NCI-H446 (cell line): ENCODE measurements around the gene ARHGEF12.

Experiments
- DNase-seq, 2 experiments: peaks; one replicate each; lab custom pipeline; 2025; lab: John Stamatoyannopoulos, UW

ARHGEF12 gene

DNA sequence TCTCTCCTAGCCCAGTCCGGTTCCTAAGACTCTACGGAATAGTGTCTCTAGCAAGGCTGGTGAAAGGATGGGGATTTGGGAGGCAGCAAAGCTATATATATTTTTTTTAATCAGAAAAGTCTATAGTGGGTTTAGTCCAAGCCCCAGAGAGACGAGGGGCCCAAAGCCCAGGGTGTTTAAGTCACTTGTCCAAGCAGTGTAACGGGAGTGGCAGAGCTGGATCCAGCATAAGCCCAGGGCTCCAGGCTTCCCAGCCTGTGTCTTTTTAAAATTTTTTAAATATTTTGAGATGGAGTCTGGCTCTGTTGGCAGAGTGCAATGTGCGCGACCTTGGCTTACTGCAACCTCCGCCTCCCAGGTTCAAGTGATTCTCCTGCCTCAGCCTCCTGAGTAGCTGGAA is 182.1 kb downstream of the ARHGEF12 start:
- no peak for DNase-seq

DNA sequence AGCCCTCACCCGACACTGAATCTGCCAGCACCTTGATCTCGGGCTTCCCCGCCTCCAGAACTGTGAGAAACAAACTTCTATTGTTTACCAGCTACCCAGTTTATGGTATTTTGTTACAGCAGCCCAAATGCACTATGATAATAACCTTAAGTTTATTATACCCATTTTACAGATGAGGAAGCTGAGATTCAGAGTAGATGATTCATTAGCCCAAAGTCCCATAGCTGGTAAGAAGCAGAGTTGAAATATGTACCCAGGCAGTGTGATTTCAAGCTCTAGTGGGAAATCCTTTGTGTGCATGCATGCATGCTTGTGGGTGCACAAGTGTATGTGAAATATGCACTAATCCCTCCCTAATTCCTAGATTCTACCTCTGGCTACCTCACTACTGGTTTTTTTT is 183.3 kb downstream of the ARHGEF12 start:
- DNase-seq, result no peak

DNA sequence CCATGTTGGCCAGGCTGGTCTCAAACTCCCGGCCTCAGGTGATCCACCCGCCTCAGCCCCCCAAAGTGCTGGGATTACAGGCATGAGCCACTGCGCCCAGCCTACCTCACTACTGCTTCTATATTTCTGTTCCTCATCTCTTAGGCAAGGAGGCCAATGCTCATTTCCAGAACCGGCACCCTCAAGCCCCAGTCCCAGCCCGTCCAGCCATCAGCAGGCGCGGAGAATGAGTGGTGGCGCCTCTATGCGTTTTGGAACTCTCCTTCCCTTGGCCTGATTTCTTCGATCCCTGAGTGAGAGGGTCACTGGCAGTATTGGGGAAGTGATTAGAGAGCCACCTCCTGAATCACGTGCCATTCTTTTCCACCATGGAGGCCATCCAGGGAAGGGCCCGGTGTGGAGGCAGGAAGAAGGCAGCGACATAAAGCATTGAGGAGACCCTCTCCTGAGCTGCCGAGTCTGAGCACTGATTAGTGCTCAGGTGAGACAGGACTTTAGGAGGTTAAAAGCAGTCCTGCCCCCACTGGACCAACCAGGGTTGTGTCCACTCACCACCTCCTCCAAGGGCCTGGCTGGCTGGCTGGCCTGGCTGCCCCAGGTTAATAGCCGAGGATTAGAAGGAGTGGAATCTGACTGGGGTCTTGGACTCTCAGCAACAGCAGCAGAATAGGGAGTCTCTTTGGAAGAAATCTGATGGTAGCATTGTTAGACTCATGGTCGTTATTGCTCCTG is 184.0 kb downstream of the ARHGEF12 start:
- no peak for DNase-seq

DNA sequence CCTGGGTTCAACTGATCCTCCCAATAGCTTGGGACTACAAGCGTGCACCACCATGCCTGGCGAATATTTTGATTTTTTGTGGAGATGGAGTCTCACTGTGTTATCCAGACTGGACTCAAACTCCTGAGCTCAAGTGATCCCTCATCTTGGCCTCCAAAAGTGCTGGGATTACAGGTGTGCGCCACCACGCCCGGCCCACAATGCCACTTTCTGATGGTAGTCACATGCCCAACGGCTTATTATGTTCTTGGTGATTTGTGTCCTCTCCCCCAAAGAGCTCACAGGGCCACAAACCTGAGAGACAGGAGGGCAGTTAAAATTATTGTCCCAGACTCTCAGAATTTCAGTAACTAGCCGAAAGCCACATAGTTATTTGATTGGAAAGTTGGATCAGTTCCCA is 185.0 kb downstream of the ARHGEF12 start:
- DNase-seq, result no peak

DNA sequence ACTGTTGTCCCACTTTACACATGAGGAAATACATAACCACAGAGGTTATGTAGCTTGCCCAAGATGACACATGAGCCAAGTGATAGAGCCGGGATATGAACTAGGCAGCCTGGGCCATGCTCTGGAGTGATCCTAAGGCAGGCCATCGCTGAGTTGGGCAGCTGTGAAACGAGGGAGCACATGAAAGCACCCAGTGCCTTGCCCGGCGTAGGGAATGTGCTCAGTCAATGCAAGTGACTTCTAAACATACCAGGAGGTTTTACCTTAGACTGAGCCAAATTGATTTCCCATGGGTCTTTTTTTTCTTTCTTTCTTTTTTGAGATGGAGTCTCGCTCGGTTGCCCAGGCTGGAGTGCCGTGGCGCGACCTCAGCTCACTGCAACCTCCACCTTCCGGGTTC is 185.8 kb downstream of the ARHGEF12 start:
- DNase-seq, result no peak

DNA sequence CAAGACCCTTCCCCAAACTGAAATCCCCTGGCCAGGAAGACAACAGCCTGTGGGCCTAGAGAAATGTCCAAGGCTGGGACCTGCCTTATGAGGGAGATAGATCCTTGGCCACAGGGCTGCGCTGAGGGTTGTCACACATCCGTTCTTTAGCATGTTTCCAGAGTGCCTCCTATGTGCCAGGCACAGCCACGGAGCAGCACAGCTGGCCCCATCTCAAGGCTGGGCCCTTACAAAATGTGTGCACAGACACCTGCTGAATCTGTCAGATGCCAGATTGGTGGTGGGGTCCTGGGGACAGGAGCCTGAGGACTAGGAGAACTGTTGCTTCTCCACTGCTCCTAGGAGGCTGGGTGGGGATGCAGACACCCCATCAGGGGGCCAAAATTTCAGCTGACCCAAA is 186.5 kb downstream of the ARHGEF12 start:
- no peak for DNase-seq

DNA sequence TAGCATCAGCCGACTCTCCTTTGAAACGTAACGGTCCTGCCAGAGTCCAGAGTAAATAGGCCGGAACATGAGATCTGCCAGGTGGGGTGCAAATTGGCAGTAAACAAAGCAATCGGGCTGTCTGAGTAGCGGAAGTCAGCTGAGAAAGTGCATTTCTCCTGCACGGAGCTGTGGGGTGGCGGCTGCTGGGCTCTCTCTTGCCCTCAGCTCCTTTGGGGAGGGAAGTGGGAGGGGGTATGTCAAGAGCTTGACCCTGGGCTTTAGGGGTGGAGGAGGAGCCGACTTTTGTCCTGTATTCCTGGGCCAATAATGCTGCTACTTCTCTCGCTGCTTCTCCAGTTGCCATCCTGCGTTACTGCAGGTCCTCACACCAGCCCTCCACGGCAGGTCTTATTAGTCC is 187.0 kb downstream of the ARHGEF12 start:
- DNase-seq, result no peak

DNA sequence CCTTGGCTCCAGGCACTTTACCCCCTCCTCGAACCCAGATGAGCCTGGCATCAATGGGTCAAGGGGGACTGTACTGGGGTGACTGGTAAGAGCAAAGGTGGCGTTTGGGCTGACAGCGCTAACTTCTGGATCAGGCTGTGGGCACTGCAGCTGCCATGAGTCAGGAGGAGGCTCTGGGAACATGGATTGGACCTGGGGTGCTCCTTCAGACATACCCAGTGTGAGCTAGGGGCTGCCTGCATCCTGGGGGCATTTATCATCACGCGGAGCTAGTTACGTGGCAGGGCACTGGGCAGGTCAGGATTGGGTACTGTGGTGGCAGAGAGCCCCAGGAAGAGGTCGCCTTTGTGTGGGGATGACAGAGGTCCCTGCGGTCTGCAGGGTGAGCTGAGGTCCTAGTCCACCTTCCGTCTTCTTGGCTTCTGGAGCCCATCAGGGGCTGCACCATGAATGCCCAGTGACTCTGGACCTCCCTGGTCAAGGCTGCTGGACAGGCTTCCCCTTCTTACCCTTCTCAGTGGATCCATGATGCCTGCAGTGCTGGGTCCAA is 188.4 kb downstream of the ARHGEF12 start:
- DNase-seq, result no peak

DNA sequence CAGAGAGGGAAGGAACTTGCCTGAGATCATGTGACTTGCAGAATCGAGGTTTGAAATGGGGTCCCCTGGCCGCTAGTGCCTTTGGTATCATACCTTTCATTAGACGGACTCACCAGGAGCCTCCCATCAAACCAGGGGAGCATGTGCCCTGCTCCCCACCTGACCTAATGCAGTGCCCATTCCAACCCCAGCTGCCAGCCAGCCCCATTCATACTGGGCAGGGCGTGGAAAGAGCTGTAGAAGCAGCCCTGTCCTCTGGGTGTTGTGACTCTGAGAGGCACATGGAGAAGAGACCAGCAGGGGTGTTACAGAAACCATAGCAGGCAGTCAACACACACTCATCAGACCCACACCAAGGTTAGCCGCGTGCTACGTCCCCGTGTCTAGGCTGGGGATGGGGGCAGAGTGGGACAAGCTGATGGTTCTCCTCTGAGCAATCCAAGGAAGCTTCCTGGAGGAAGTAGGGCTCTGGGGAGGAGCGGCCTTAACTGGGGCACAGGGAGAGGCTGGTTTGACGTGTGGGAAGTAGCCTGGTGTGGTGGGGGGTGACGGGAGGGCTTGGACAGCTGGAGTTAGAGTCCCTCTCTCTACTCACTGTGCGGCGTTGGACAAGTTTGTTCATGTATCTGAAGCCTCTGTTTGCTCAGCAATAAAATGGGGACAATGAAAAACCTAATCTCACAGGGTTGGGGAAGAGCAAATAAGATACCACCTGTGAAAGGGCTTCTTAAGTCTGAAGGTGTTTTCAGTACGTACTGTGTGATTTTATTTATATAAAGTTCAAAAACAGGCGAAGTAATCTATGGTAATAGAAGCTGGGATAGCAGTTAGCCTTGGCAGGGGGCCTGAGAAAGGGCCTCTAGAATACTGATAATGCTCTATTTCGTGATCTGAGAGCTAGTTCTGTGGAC is 189.3 kb downstream of the ARHGEF12 start:
- no peak for DNase-seq

DNA sequence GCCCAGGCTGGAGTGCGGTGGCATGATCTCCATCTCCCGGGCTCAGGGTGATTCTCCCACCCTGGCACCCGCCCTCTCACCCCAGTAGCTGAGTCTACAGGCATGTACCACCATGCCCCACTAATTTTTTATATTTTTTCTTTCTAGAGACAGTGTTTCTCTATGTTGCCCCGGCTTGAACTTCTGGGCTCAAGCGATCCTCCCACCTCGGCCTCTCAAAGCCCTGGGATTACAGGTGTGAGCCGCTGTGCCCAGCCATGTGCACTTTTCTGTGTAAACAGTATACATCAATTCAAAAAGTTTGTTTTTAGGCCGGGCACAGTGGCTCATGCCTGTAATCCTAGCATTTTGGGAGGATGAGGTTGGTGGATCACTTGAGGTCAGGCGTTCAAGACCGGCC is 190.0 kb downstream of the ARHGEF12 start:
- DNase-seq, result no peak

DNA sequence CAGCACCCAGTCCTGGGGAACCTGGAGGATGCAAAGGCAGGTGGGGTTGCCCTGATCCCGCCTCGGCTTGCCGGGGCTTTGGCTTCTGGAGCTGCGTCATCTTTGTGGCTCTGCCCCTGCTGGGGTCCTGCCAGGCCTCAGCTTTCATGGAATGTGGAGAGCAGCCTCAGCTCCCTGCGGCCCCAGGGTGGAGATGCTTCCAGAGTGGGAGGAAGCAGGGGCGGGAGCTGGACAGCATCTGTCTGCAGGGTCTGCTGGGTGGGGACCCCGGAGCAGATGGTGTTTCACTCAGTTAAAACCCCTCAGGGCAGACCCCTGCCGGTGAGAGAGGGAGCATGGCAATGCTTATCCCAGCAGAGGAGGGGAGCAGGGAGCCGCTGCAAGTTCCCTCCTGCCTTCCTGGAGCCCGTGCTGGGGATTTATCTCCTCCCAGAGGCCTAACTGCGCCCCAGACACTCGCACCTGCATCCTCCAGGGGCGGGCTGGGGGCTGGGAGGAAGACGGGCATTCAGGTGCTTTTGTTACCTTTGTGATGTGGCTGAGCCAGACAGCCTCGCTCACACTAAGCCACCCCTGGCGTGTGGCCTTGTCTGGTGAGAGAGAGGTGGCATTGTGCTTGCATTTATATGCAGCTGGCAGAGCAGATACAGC is 191.0 kb downstream of the ARHGEF12 start:
- no peak for DNase-seq

DNA sequence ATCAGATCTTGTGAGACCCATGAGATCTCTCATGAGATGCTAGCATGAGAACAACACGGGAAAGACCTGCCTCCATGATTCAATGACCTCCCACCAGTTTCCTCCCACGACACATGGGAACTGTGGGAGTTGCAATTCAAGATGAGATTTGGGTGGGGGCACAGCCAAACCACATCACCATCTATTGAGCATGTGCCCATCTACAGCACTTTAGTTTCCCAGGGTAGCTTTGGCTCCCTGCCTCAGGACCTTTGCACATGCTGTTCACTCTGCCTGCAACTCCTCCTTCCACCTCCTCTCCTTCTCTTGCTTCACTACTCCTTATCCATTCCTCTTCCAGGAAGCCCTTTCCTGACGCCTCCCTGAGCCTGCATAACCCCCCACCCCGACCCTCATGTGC is 192.5 kb downstream of the ARHGEF12 start:
- no peak for DNase-seq

DNA sequence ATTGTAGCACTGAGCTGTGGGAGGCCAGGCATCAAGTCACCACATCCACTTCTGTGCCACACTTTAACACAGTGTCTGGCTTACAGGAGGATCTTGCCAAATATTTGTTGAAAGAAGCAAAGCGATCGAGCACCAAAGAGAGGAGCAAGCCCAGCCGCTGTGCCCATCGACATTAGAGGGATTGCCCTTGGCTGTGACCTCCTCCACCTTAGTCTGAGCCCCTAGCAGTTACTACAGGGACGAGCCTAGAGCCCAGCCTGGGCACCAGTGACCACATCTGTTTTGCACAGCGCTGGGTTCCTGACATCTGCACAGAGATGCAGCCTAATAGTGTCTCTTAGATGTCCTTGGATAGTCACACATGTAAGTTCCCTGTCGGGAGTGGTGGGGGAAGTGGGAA is 193.0 kb downstream of the ARHGEF12 start:
- no peak for DNase-seq

DNA sequence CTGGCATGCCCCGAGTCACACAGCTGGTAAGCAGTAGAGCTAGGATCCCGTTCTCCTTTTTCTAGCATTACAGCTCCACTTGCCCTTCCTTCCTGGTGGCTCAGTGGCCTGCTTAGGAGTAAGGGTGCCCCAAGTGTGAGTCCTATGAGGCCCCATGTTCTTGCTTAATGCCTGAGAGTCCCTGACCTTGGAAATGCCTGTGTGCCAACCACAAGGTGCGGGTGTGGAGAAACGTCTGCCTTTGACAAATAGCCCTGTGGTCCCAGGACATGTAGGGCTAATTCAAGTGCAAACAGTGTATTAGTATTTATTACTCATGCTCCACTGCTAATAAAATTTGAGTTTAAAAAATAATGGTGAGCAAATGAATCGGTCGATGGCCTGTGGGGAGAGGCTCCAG is 193.7 kb downstream of the ARHGEF12 start:
- DNase-seq, result no peak

DNA sequence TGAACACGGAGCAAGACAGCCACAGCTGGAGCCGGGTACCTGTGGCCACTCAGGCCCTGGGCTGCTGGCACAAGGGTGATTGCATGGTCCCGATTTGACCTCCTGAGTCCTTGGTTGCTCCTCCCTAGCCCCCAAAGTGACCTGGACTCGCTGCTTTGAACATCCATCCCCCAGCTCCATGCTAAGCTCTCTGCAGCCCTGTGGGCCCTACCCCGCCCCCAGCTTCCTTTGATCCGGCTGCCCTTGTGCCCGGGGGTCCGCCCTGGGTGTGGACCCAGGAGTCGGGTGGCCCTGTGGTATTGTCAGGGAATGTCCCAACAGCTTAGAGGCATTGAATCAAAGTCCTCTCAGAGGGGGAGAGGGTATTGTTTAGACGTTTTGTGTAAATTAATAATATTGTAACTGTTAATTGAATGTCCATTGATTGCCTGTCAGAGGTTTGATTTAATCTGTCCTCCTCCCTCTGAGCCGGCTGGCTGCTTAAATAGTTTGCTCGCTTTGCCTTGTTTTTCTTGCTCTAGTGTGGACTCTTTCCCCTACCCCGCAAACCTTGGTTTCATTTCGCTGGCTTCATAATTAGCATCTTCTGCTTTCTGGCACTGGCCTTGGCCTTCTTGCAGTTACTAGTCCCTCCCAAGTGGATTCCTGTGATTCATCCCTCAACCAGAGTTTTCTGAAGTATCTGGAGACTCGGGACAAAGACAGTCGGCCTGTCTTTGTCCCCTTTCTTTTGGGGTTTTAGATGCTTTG is 196.0 kb downstream of the ARHGEF12 start:
- no peak for DNase-seq

DNA sequence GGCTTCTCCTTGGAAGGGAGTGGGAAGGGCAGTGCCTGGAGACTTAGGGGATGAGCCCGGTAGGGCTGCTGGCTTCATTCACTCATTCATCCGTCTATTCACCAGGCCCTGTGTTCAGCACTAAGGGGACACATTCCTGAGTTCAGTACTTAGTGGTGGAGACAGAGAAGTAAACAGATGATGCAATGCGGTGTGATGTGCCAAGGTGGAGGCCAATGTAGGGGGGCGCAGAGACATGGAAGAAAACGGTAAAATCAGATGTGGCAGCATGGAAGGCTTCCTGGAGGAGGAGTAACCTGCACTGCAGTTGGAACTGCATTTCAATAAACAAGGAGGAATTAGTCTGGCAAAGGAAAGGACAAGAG is 196.6 kb downstream of the ARHGEF12 start:
- DNase-seq, result no peak

DNA sequence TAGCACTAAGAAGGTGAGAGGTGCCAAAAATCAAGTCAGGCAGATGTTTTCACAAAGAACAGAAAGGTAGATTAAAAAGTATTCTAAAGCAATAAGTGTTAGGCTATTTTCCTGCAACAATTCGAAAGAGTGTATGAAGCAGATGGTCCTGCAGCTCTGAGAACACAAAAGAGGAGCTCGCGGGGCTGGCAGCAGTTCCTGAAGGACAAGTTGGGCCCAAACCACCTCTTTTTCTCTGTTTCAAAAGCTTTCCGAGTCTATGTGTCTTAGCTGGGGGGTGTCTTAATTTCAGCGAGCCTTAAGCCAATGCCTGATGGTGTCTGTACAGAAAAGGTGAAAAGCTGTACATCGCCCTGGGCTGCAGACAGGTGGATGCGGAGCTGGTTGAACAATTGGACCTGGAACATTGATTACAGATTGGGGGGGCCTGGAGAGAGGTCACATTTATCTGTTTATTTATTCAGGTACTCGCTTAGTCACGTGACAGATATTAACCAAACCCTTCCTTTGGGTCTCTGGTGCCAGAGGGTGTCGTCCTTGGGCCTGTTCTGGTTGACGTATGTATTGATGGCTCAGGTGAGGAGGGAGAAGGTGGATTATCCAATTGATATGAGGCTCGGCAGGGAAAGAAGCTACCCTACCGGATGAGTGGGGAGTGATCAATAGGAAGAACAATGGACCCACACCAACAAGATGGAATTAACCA is 200.0 kb downstream of the ARHGEF12 start:
- DNase-seq, result peak in 1 of 2 experiments; percentile 44

DNA sequence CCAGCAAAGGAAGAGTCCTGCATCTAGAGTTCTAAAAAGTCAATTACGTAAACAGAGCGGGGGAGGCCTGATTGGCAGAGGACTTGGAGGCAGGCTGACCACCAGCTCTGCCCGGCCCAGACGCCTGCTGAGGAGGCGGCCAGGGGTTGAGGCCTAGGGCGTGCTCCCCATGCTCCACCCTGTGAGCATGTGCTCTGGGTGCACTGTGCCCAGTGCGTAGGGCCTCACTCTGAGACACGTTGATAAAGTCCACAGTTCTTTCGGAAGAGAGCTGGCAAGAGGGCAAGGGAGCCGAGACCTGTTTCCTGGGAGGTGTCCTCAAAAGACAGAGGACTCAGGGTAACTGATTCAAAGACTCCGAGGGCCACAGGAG is 200.6 kb downstream of the ARHGEF12 start:
- DNase-seq, result no peak

DNA sequence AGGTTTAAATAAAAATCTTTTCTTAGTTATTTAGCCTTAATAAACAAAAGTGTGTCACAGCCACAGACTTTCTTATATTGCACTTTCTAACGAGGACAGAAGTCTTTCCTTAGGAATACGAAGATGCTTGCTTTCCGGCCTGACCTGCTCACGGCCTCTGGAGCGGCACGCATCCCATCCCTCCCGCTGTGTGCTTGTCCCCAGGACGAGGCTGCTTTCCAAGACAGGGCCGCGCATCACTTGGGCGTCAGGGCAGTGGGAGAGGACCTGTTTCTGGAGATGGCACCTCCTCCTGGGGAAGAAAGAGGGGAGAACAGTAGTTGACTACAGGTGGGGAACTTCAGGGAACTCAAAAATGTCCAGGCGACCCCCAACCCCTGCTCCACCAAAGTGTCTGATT is 201.8 kb downstream of the ARHGEF12 start:
- DNase-seq, result no peak

DNA sequence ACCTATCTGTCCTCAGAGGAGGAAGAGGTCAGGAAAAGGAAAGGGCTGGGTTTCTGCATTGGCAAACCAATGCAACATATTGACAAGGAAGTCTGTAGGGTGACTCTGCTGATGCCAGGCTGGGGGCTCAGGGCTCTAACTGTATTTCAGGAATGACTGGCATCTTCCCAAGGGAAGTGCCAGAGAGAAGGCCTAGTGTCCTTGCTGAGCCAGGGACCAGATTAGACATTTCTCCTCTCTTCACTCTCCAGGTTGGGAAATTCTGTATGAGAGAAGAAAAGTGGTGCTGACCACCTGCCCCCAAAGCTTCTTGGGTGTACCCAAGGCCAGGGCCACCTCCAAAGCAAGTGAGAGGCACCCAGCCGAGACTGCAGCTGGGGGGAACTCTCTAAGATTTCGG is 202.5 kb downstream of the ARHGEF12 start:
- DNase-seq, result no peak
